ENCODE measurements around the gene NPC1L1.

DNA sequence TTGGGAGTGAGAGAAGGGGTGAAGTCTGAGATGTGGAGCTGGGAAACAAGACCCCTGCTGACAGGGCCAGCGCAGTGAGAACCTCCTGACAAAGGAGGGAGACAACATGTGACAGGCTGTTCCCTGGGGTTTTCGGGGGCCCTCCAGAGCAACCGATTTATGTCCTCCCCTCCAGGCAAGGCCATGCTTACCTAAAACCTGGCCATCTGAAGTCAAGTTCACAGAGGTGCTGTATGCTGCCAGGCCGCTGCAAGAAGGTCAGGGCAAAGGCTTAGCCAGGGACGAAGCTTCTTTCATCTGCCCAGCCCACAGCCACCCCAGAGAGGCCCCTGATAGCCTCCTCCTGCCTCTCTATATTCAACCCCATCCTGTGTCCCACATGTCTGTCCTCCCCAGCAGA, 20.6 kb downstream of the NPC1L1 start:
- TF ChIP-seq SPI1 (IDR thresholded peaks at IDR 0.05; ENCODE audit: borderline replicate concordance, low read depth): no peak
- TF ChIP-seq, protein P1, sequence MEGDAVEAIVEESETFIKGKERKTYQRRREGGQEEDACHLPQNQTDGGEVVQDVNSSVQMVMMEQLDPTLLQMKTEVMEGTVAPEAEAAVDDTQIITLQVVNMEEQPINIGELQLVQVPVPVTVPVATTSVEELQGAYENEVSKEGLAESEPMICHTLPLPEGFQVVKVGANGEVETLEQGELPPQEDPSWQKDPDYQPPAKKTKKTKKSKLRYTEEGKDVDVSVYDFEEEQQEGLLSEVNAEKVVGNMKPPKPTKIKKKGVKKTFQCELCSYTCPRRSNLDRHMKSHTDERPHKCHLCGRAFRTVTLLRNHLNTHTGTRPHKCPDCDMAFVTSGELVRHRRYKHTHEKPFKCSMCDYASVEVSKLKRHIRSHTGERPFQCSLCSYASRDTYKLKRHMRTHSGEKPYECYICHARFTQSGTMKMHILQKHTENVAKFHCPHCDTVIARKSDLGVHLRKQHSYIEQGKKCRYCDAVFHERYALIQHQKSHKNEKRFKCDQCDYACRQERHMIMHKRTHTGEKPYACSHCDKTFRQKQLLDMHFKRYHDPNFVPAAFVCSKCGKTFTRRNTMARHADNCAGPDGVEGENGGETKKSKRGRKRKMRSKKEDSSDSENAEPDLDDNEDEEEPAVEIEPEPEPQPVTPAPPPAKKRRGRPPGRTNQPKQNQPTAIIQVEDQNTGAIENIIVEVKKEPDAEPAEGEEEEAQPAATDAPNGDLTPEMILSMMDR (IDR thresholded peaks at IDR 0.05; ENCODE audit: insufficient read depth, low read length): no peak
- no peak for TF ChIP-seq GABPA (IDR thresholded peaks at IDR 0.05; ENCODE audit: low read depth)
- no peak for TF ChIP-seq POLR2AphosphoS5 (IDR thresholded peaks at IDR 0.05; ENCODE audit: low read depth)
- no peak for TF ChIP-seq REST (IDR thresholded peaks at IDR 0.05; ENCODE audit: insufficient replicate concordance, low read depth)
